Sigmoid colon (tissue), 7 donors: Measurements from ENCODE around the gene MDK. TPM values are rescaled to one million over a fixed set of nuclear protein-coding genes. Genes with fewer than 3 reads are reported as not detected.
A peak's percentile ranks its signal among the peaks of the same experiment; 100 is the strongest.

Experiments used
- DNase-seq: peaks from one replicate; pipeline ENCODE4 v3.0.0-alpha.2; 2019
- H3K27ac ChIP-seq, 4 donors: fragments of 200-600 bp; sonication (generic); one replicate each; pipeline ENCODE4 v1.5.1; 2016 to 2019; ENCODE audit warnings: mild to moderate bottlenecking in 1 of 4
- H3K27me3 ChIP-seq, 3 donors: fragments of 200-600 bp; sonication (generic); one replicate each; pipeline ENCODE4 v1.5.1; 2019; ENCODE audit warnings: mild to moderate bottlenecking in 1 of 3
- H3K36me3 ChIP-seq, 4 donors: fragments of 200-600 bp; sonication (generic); one replicate each; pipeline ENCODE4 v1.5.1; 2016 to 2019
- H3K4me1 ChIP-seq, 4 donors: fragments of 200-600 bp; sonication (generic); one replicate each; pipeline ENCODE4 v1.5.1; 2017 to 2019
- H3K4me3 ChIP-seq, 4 donors: fragments of 200-600 bp; sonication (generic); one replicate each; pipeline ENCODE4 v1.5.1; 2017 to 2019; ENCODE audit warnings: mild to moderate bottlenecking in 2 of 4, moderate library complexity in 1 of 4
- H3K9me3 ChIP-seq, 4 donors: fragments of 200-600 bp in 3 of 4; sonication (generic) in 3 of 4; one replicate each; pipeline versions ENCODE4 v1.5.1 to v1.6.1; 2013 to 2019
- CTCF ChIP-seq, 4 experiments: fragments of 450-650 bp in 3 of 4; fragments of 200-600 bp in 1 of 4; IDR thresholded peaks; one replicate each; pipeline ENCODE4 v1.5.1; 2016 to 2019; ENCODE audit warnings: antibody characterized with exemption in 4 of 4, mild to moderate bottlenecking in 3 of 4, moderate library complexity in 2 of 4
- EP300 ChIP-seq, 4 donors: sonication (generic); formaldehyde crosslinking; IDR thresholded peaks; one replicate each; pipeline ENCODE4 v1.6.1; 2017; ENCODE audit warnings: antibody characterized with exemption in 4 of 4
- POLR2A ChIP-seq, 2 donors: fragments of 450-650 bp; IDR thresholded peaks; one replicate each; pipeline ENCODE4 v1.6.1; 2016; ENCODE audit warnings: antibody characterized with exemption in 2 of 2, mild to moderate bottlenecking in 2 of 2, moderate library complexity in 2 of 2
- POLR2AphosphoS5 ChIP-seq, 4 donors: sonication (generic); formaldehyde crosslinking; IDR thresholded peaks; one replicate each; pipeline ENCODE4 v1.6.1; 2017; ENCODE audit warnings: antibody characterized with exemption in 4 of 4
- WGBS, 2 donors: extraction: QIAGEN DNeasy Blood & Tissue Kit; methylation state at CpG; one replicate each; pipeline ENCODE4 v1.1.7; 2013; 5-methylcytosine and 5-hydroxymethylcytosine counted together
- intact Hi-C: fragments of 100-400 bp; cut with DNase I; formaldehyde crosslinking; loops from one replicate; pipeline ENCODE4 v1.15.1; 2023
- polyA plus RNA-seq, 3 donors: library from polyadenylated mRNA; stranded (reverse); fragments of 200-250 nt; gene quantifications; one replicate each; pipeline ENCODE4 v1.2.3, GENCODE V29; 2013
- total RNA-seq, 4 donors: library from RNA; depleted of rRNA; stranded (reverse); fragments of >200 nt; gene quantifications; one replicate each; pipeline ENCODE4 v1.1.0, GENCODE V29; 2016
- donor health status: healthy with polysubstance abuse.
- donor health status: Bipolar disorder and iron deficiency.
- donor health status: healthy.

MDK gene
- total and polyA plus RNA-seq, 7 donors = 10.7 to 403 (median 49.9) TPM

GRCh38 chr11:46386005-46386578, 4.6 kb downstream of the MDK start:
- H3K27me3 ChIP-seq = peaks cover 31 to 97% (median 70%) of the 10 kb centered on the region in 3 donors
- 96% methylated on average over 25 of the region's 25 CpGs for WGBS, 2 donors
- no peak overlapping the region for H3K4me3 ChIP-seq
- intact Hi-C loops = loop anchor here (5.0 kb wide), 1 partner anchor 151 kb away; no protein-coding TSS in a partner anchor
- H3K4me1 ChIP-seq = peaks cover 0 to 39% (median 36%) of the 10 kb centered on the region in 4 donors
- H3K9me3 ChIP-seq = no peaks in the 10 kb centered on the region
- no peaks in the 10 kb centered on the region for H3K36me3 ChIP-seq
- no peak for DNase-seq
- H3K27ac ChIP-seq = no peak overlapping the region
- TF ChIP-seq EP300 (IDR thresholded peaks at IDR 0.05) (no peak), CTCF (IDR thresholded peaks at IDR 0.05) (no peak), POLR2AphosphoS5 (IDR thresholded peaks at IDR 0.05) (no peak), POLR2A (IDR thresholded peaks at IDR 0.05) (no peak)

GRCh38 chr11:46386674-46387073, 5.2 kb downstream of the MDK start:
- H3K36me3 ChIP-seq = no peaks in the 10 kb centered on the region
- DNase-seq = no peak
- no peak for TF ChIP-seq POLR2A (IDR thresholded peaks at IDR 0.05)
- intact Hi-C loops = loop anchor here (5.0 kb wide), 1 partner anchor 151 kb away; no protein-coding TSS in a partner anchor
- H3K27ac ChIP-seq = no peak overlapping the region
- H3K4me1 ChIP-seq = peaks cover 0 to 40% (median 38%) of the 10 kb centered on the region in 4 donors
- H3K4me3 ChIP-seq = no peak overlapping the region
- peaks cover 37 to 100% (median 75%) of the 10 kb centered on the region in 3 donors for H3K27me3 ChIP-seq
- 89 to 90% methylated on average over 4 of the region's 4 CpGs for WGBS, 2 donors
- no peaks in the 10 kb centered on the region for H3K9me3 ChIP-seq

GRCh38 chr11:46387456-46387855, 6.0 kb downstream of the MDK start:
- H3K27ac ChIP-seq = no peak overlapping the region
- H3K4me3 ChIP-seq = no peak overlapping the region
- H3K9me3 ChIP-seq = no peaks in the 10 kb centered on the region
- WGBS, 2 donors = 76 to 78% methylated on average over 5 of the region's 5 CpGs
- TF ChIP-seq CTCF (IDR thresholded peaks at IDR 0.05) (no peak), POLR2A (IDR thresholded peaks at IDR 0.05) (no peak), POLR2AphosphoS5 (IDR thresholded peaks at IDR 0.05) (no peak), EP300 (IDR thresholded peaks at IDR 0.05) (no peak)
- intact Hi-C loops = loop anchor here (5.0 kb wide), 1 partner anchor 150 kb away; no protein-coding TSS in a partner anchor
- peaks cover 40 to 100% (median 75%) of the 10 kb centered on the region in 3 donors for H3K27me3 ChIP-seq
- H3K4me1 ChIP-seq = peaks cover 0 to 40% (median 38%) of the 10 kb centered on the region in 4 donors
- no peak for DNase-seq
- no peaks in the 10 kb centered on the region for H3K36me3 ChIP-seq

- H3K4me3 ChIP-seq = no peak overlapping the region
- H3K27ac ChIP-seq = no peak overlapping the region
- no peak for DNase-seq
- no peaks in the 10 kb centered on the region for H3K36me3 ChIP-seq
- no peaks in the 10 kb centered on the region for H3K9me3 ChIP-seq
- intact Hi-C loops = loop anchor here (2.0 to 5.0 kb wide), 2 partner anchors 149 to 229 kb away; partner anchors contain the start of genes ATG13 and HARBI1
- 8 to 12% methylated on average over 24 of the region's 24 CpGs for WGBS, 2 donors
- H3K27me3 ChIP-seq = peaks cover 35 to 97% (median 69%) of the 10 kb centered on the region in 3 donors
- H3K4me1 ChIP-seq = peaks cover 0 to 40% (median 40%) of the 10 kb centered on the region in 4 donors
- TF ChIP-seq EP300 (IDR thresholded peaks at IDR 0.05) (no peak), POLR2AphosphoS5 (IDR thresholded peaks at IDR 0.05) (no peak), POLR2A (IDR thresholded peaks at IDR 0.05) (no peak)
Observed at GRCh38 chr11:46387919-46388618, 6.6 kb downstream of the MDK start.

GRCh38 chr11:46388619-46389449, 7.4 kb downstream of the MDK start:
- intact Hi-C loops = loop anchor here (2.0 to 5.0 kb wide), 2 partner anchors 148 to 228 kb away; partner anchors contain the start of genes ATG13 and HARBI1
- peaks cover 0 to 42% (median 40%) of the 10 kb centered on the region in 4 donors for H3K4me1 ChIP-seq
- 4 to 13% methylated on average over 21 of the region's 21 CpGs for WGBS, 2 donors
- H3K27me3 ChIP-seq = peaks cover 35 to 90% (median 61%) of the 10 kb centered on the region in 3 donors
- no peak for DNase-seq
- no peak for TF ChIP-seq POLR2A (IDR thresholded peaks at IDR 0.05)
- TF ChIP-seq EP300 (IDR thresholded peaks at IDR 0.05) = no peak
- TF ChIP-seq CTCF (IDR thresholded peaks at IDR 0.05) = no peak
- no peak for TF ChIP-seq POLR2AphosphoS5 (IDR thresholded peaks at IDR 0.05)
- H3K9me3 ChIP-seq = no peaks in the 10 kb centered on the region
- no peaks in the 10 kb centered on the region for H3K36me3 ChIP-seq
- no peak overlapping the region for H3K27ac ChIP-seq
- peak overlapping the region in 1 of 4 donors; percentile 49 for H3K4me3 ChIP-seq
